Natural killer cell (primary cell): Measurements from ENCODE around the gene TGM3. TPM values are rescaled to one million over a fixed set of nuclear protein-coding genes. Genes with fewer than 3 reads are reported as not detected.

Source experiments
- ATAC-seq, 3 donors: fragments of 150-1000 bp in 2 of 3; fragments of 200-7000 bp in 1 of 3; cut with Tn5 transposase; 1 replicate in 1 of 3; 2 replicates in 2 of 3; pipeline ENCODE4 v1.10.0; 2021; ENCODE audit warnings: mild to moderate bottlenecking in 2 of 3, moderate library complexity in 2 of 3
- DNase-seq, 2 donors: peaks; one replicate each; pipeline versions ENCODE4 v3.0.0 to v3.0.0-alpha.2; 2013 to 2021; ENCODE audit warnings: mixed read lengths in 1 of 2
- H3K27ac ChIP-seq: one replicate; pipeline ENCODE4 v1.5.1; 2013; ENCODE audit warnings: mild to moderate bottlenecking, low read length
- H3K27me3 ChIP-seq: one replicate; pipeline ENCODE4 v1.6.1; 2013; ENCODE audit warnings: low read length; ENCODE audit not compliant: control insufficient read depth, insufficient read depth
- H3K36me3 ChIP-seq: one replicate; pipeline ENCODE4 v1.6.1; 2013; ENCODE audit warnings: low read length; ENCODE audit not compliant: control insufficient read depth, insufficient read depth
- H3K4me1 ChIP-seq: one replicate; pipeline ENCODE4 v1.6.1; 2013; ENCODE audit warnings: low read length; ENCODE audit not compliant: control insufficient read depth, insufficient read depth
- H3K4me3 ChIP-seq: one replicate; pipeline ENCODE4 v1.5.1; 2013; ENCODE audit warnings: low read length
- H3K9me3 ChIP-seq: one replicate; pipeline ENCODE4 v1.6.1; 2013; ENCODE audit warnings: low read length; ENCODE audit not compliant: control insufficient read depth, insufficient read depth
- H3K27ac Mint-ChIP-seq, 2 donors: one replicate each; pipeline ENCODE4 v1.8.0; 2022; ENCODE audit warnings: mild to moderate bottlenecking in 2 of 2, mixed read lengths in 2 of 2, moderate library complexity in 1 of 2
- H3K27me3 Mint-ChIP-seq, 2 donors: one replicate each; pipeline ENCODE4 v1.8.0; 2022; ENCODE audit warnings: low read depth in 2 of 2, mixed read lengths in 2 of 2
- H3K36me3 Mint-ChIP-seq: one replicate; pipeline ENCODE4 v1.8.0; 2022; ENCODE audit warnings: mixed read lengths
- H3K4me1 Mint-ChIP-seq, 2 donors: one replicate each; pipeline ENCODE4 v1.8.0; 2022; ENCODE audit warnings: mixed read lengths in 2 of 2
- H3K4me3 Mint-ChIP-seq: one replicate; pipeline ENCODE4 v1.8.0; 2022; ENCODE audit warnings: mild to moderate bottlenecking, moderate library complexity, mixed read lengths
- H3K9me3 Mint-ChIP-seq, 2 donors: one replicate each; pipeline ENCODE4 v1.8.0; 2022; ENCODE audit warnings: mixed read lengths in 2 of 2
- WGBS: methylation state at CpG from one replicate; pipeline ENCODE4 v1.1.7; 2013; ENCODE audit warnings: missing lambda C conversion rate; ENCODE audit not compliant: insufficient coverage; 5-methylcytosine and 5-hydroxymethylcytosine counted together
- intact Hi-C: fragments of 100-400 bp; cut with micrococcal nuclease; formaldehyde crosslinking; loops from one replicate; pipeline ENCODE4 v1.14.2; 2022
- total RNA-seq, 4 donors: library from RNA; stranded (reverse); fragments of 120-200 nt in 1 of 4; gene quantifications; one replicate each; pipeline versions ENCODE4 v1.2.3 to v1.2.4, GENCODE V29; 2013 to 2022
- TF ChIP-seq, protein P1 (sequence below): fragments of 200-600 bp; IDR thresholded peaks from one replicate; pipeline ENCODE4 v1.8.0; 2022; ENCODE audit warnings: antibody characterized with exemption

Gene TGM3
- total RNA-seq, 3 donors from 2014 or later (not counting 1 experiment from before 2014, with no cell fraction given): not detected

DNA sequence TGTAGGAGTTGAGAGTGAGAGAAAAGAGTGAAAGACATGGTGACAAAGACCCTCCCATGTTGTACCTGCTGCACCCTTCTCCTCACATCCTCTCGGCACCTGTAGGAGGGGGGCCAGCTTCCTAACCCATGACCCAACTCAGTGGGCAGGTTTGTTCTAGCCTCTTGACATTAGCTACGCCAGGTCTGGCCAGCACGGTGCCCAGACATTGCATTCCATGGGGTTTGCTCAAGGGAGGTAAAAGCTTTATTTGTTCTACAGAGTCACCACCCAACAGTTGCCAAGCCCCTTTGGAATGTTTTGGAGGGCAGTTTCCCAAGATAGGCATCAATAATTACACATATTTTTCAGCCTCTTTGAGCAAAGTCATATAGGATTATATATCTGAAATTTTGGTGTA, 62.2 kb downstream of the TGM3 start:
- intact Hi-C loops: no loop called here
- ATAC-seq: no peak

DNA sequence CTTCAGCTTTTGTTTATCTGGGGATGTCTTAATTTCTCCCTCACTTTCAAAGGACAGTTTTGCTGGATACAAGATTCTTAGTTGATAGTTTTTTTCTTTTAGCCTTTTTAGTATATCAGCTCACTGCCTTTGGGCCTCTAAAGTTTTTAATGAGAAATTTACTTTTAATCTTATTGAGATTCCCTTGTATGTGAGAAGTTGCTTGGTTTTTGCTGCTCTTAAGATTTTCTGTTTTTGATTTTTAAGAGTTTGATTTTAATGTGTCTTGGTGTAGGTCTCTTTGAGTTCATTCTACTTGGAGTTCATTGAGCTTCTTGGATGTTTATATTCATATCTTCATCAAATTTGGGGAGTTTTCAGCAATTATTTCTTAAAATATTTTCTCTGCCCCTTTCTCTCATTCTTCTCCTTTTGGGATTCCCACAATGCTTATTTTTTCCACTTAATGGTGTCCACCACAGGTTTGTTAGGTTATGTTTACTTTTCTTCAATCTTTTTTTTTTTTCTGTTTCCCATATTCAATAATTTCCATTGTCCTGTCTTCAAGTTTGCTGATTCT, 65.3 kb downstream of the TGM3 start:
- TF ChIP-seq, protein P1, sequence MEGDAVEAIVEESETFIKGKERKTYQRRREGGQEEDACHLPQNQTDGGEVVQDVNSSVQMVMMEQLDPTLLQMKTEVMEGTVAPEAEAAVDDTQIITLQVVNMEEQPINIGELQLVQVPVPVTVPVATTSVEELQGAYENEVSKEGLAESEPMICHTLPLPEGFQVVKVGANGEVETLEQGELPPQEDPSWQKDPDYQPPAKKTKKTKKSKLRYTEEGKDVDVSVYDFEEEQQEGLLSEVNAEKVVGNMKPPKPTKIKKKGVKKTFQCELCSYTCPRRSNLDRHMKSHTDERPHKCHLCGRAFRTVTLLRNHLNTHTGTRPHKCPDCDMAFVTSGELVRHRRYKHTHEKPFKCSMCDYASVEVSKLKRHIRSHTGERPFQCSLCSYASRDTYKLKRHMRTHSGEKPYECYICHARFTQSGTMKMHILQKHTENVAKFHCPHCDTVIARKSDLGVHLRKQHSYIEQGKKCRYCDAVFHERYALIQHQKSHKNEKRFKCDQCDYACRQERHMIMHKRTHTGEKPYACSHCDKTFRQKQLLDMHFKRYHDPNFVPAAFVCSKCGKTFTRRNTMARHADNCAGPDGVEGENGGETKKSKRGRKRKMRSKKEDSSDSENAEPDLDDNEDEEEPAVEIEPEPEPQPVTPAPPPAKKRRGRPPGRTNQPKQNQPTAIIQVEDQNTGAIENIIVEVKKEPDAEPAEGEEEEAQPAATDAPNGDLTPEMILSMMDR: no peak
- no peak overlapping the region for H3K27ac Mint-ChIP-seq
- no peak for ATAC-seq
- peaks cover 15% of the 10 kb centered on the region for H3K36me3 Mint-ChIP-seq
- intact Hi-C loops: no loop called here
- peaks cover 24 to 54% of the 10 kb centered on the region in 2 donors for H3K27me3 Mint-ChIP-seq
- no peaks in the 10 kb centered on the region for H3K9me3 ChIP-seq
- no peaks in the 10 kb centered on the region for H3K4me1 Mint-ChIP-seq
- no peak overlapping the region for H3K4me3 ChIP-seq
- H3K27me3 ChIP-seq: peaks cover 3% of the 10 kb centered on the region
- H3K27ac ChIP-seq: no peak overlapping the region
- no peaks in the 10 kb centered on the region for H3K4me1 ChIP-seq
- peaks cover 0 to 3% of the 10 kb centered on the region in 2 donors for H3K9me3 Mint-ChIP-seq
- H3K4me3 Mint-ChIP-seq: no peak overlapping the region
- H3K36me3 ChIP-seq: no peaks in the 10 kb centered on the region
- DNase-seq: no peak

More for the DNA sequence above, 62.2 kb downstream of the TGM3 start:
- Mint-ChIP-seq H3K27me3 (peaks cover 25 to 64% of the 10 kb centered on the region in 2 donors), H3K4me1 (no peaks in the 10 kb centered on the region), H3K27ac (no peak overlapping the region), H3K36me3 (peaks cover 15% of the 10 kb centered on the region), H3K9me3 (peaks cover 0 to 3% of the 10 kb centered on the region in 2 donors), H3K4me3 (no peak overlapping the region)
- Histone ChIP-seq H3K36me3 (no peaks in the 10 kb centered on the region), H3K4me1 (no peaks in the 10 kb centered on the region), H3K27me3 (peaks cover 3% of the 10 kb centered on the region), H3K4me3 (no peak overlapping the region), H3K27ac (no peak overlapping the region), H3K9me3 (no peaks in the 10 kb centered on the region)
- no peak for DNase-seq
- WGBS: 100% methylated on average over 3 of the region's 3 CpGs
- TF ChIP-seq, protein P1: no peak

DNA sequence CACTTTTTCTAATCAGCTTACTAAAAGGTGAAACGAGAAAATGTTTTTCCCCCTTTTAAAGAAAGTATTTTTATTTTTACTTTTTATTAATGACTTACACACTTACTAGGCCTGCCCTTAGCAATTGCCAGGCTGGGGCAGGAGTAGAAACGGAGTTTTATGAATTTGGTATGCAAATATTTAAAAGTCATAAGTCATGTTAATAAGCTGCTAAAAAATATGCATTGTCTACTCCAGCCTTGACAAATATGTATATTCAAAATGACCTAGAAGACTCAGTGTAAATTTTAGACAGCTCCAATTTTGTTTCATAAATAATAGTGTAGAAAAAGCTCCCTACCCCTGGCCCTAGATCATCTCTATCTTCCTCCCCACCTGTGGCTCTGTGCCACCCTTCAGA, 67.4 kb downstream of the TGM3 start:
- WGBS: no CpG with 5 or more reads among the region's 2 CpGs
- ATAC-seq (no peak), DNase-seq (no peak)
- peaks cover 27 to 58% of the 10 kb centered on the region in 2 donors for H3K27me3 Mint-ChIP-seq
- Histone ChIP-seq H3K9me3 (no peaks in the 10 kb centered on the region), H3K36me3 (no peaks in the 10 kb centered on the region), H3K27me3 (peaks cover 5% of the 10 kb centered on the region), H3K4me3 (no peak overlapping the region), H3K4me1 (no peaks in the 10 kb centered on the region), H3K27ac (no peak overlapping the region)
- no peak overlapping the region for H3K4me3 Mint-ChIP-seq
- H3K4me1 Mint-ChIP-seq: no peaks in the 10 kb centered on the region
- peaks cover 15% of the 10 kb centered on the region for H3K36me3 Mint-ChIP-seq
- intact Hi-C loops: no loop called here
- peaks cover 0 to 3% of the 10 kb centered on the region in 2 donors for H3K9me3 Mint-ChIP-seq
- H3K27ac Mint-ChIP-seq: no peak overlapping the region
- TF ChIP-seq, protein P1: no peak

DNA sequence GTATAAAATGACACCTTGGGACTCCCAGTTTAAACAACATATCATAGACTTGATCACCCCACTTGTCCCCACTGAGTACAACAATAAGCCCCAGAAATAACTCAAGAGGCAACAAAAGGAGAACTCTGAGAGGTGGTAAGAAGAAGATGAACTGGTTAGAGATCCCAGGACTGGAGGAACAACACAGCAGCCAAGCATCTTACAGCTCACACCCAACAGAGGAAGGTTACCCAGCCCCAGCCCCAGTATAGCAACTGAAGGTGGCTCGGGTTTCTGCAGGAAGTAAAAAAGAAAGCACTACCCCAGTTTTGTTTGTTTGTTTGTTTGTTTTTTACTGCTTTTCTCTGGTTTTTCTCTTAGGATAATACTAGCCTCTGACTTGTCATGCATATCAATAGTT, 67.8 kb downstream of the TGM3 start:
- Histone ChIP-seq H3K4me3 (no peak overlapping the region), H3K4me1 (no peaks in the 10 kb centered on the region), H3K9me3 (no peaks in the 10 kb centered on the region), H3K27ac (no peak overlapping the region), H3K27me3 (peaks cover 5% of the 10 kb centered on the region), H3K36me3 (no peaks in the 10 kb centered on the region)
- TF ChIP-seq, protein P1: no peak
- no peaks in the 10 kb centered on the region for H3K4me1 Mint-ChIP-seq
- intact Hi-C loops: no loop called here
- 40% methylated on average over 1 of the region's 1 CpG for WGBS
- H3K27ac Mint-ChIP-seq: no peak overlapping the region
- H3K27me3 Mint-ChIP-seq: peaks cover 31 to 62% of the 10 kb centered on the region in 2 donors
- ATAC-seq (no peak), DNase-seq (no peak)
- H3K36me3 Mint-ChIP-seq: peaks cover 15% of the 10 kb centered on the region
- H3K9me3 Mint-ChIP-seq: peaks cover 0 to 3% of the 10 kb centered on the region in 2 donors
- H3K4me3 Mint-ChIP-seq: no peak overlapping the region
